Measurements from ENCODE around the gene YIF1A. TPM values are rescaled to one million over a fixed set of nuclear protein-coding genes. Genes with fewer than 3 reads are reported as not detected.
"Not testable (repeated sequence)": the region's sequence is repeated elsewhere in the genome, so short reads cannot be mapped to it uniquely, and the experiment has no call there.

YIF1A gene
- total RNA-seq, 1 donor: 75.7 TPM

- DNase-seq (ENCODE audit: low read depth in 2 of 3, low spot score in 2 of 3): no peak
Measured at GRCh38 chr11:66258473-66258893, 30.5 kb downstream of the YIF1A start.

- DNase-seq (ENCODE audit: low read depth in 2 of 3, low spot score in 2 of 3): not testable (repeated sequence)
Measured at GRCh38 chr11:66253081-66253480, 35.9 kb downstream of the YIF1A start.

DNA sequence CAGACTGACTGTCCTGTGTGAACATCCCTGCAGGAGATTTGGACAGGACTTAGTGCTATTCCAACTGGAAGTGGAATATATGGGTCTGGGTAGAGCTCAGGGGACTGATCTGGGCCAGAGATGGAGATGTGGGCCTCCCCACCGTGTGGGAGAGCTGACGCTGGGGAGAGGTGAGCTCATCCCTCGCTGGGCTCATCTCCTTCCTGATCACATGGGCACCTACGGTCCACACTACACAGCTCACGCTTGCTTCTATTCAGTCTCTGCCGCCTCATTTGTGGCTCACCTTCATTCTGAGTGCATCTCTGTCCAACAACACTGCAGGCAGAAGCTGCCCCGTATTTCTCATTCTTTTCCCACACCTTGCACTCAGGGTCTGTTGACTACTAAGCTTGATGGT is 37.1 kb downstream of the YIF1A start:
- no peak for DNase-seq (ENCODE audit: low read depth in 2 of 3, low spot score in 2 of 3)

DNA sequence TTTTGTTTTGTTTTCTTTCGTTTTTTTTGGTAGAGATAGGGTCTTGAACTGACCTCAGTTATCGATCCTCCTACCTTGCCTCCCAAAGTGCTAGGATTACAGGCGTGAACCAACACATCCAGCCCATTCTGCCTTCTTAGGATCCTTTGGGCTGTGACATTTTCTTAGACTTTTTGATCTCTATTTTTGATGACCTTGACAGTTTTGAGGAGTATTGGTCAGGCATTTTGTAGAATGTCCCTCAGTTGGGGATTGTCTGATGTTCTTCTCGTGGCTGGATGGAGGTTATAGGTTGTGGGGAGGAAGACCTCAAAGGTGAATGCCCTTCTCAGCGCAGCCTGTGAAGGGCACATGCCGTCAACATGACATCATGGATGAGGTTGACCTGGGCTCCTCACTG is 40.0 kb downstream of the YIF1A start:
- DNase-seq (ENCODE audit: low read depth in 2 of 3, low spot score in 2 of 3): no peak

DNA sequence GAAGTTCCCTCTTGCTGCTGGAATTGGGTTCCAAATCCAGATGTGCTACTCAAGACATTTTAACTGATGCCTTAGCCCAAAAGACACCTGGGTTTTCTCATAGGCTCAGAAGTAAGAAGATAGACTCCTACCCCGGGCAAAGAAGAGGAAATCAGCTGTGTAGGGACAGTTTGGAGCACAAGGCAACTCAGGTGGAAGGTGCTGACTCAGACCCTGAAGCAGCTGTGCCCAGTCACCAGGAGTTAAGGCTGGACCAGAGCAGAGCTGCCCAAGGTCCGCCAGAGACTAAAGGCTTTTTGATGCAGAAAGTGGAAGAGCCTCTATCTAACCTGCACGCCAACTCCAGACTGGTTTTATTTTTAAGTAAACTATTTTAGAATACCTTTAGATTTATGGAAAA is 41.1 kb downstream of the YIF1A start:
- DNase-seq (ENCODE audit: low read depth in 2 of 3, low spot score in 2 of 3): no peak

DNA sequence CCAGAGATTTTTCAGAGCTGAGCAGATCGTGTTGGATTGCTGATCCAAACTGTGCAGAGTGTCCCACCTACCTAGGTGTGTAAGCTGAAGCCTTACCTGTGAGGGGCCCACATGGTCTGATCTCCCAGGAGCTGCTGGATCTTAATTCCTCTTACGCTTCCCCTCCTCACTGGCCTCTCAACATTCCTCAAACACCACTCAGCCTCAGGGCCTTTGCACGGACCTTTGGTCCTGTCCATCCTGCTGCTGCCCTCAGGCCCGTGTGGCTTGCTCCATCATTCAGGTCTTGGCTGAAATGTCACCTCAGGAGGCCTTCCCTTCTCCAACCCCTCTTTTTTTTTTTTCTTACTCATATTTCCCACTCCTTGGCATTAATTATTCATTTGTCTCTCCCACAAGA is 41.6 kb downstream of the YIF1A start:
- DNase-seq (ENCODE audit: low read depth in 2 of 3, low spot score in 2 of 3): no peak

DNA sequence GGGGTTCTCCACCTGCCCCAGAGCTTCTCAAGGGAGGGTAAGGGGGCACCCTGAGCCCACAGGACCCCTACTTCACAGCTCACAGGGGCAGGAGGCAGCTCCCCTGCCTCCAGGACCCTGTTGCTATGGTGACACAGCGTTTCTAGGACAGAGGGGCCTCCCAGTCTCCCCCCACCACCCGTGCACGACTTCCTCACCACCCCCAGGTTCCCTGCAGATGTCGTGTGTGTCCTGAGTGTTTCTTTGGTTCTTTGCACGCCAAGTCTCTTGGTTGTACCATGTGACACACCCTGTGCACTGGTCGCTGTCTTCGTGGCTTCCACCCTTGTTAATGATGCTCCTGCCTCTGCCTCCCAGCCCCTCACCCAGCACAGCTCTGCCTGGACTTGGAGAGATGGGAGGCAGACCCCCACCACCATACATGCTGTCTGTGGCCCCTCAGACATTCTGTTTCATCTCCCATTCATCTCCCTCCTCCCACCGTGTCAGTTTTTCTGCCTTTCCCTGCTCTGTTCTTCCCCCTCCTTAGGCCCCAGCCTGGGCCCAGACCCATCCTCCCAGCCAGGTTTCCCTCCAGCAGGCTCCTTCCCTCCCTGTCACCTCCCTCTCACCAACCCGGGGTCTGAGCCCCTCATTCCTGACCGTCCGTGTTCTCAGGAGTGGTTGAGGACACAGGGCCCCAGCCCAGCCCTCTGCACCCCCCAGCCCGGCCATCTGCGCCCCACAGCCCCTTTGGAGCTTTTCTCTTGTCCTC is 45.0 kb downstream of the YIF1A start:
- DNase-seq (ENCODE audit: low read depth in 2 of 3, low spot score in 2 of 3): no peak

DNA sequence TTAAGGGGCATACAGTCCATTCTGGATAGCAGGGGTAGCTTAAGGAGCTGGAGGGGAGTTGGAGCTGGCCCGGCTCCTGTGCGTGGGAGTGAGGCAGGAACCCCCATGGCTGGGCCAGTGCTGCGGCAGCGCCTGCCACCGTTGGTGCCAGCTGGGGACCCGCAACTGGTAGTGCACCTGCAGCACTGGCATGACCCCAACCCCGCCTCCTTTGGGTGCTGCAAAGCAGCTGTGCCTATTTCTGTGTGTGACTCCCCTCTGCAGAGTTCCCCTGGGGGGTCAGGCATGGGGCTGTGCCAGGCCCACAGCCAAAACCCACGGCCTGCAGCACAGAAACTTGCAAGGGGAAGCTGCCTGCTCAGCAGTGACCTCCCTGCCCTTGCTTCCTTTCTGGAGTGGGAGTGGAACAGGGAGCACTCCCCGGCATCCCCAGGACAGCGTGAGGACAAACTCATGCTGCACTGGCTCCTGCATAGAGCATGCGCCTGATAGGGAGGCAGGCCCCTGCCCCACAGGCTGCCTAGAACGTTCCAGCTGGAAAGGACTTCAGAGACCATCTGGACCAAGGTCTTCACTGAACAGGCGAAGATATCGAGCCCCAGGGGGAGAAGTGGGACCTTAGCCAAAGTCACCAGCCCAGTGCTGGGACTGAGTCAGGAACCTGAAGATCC is 46.7 kb downstream of the YIF1A start:
- DNase-seq (ENCODE audit: low read depth in 2 of 3, low spot score in 2 of 3): no peak

GRCh38 chr11:66240781-66241136 is 48.2 kb downstream of the YIF1A start:
- DNase-seq (ENCODE audit: low read depth in 2 of 3, low spot score in 2 of 3): no peak

DNA sequence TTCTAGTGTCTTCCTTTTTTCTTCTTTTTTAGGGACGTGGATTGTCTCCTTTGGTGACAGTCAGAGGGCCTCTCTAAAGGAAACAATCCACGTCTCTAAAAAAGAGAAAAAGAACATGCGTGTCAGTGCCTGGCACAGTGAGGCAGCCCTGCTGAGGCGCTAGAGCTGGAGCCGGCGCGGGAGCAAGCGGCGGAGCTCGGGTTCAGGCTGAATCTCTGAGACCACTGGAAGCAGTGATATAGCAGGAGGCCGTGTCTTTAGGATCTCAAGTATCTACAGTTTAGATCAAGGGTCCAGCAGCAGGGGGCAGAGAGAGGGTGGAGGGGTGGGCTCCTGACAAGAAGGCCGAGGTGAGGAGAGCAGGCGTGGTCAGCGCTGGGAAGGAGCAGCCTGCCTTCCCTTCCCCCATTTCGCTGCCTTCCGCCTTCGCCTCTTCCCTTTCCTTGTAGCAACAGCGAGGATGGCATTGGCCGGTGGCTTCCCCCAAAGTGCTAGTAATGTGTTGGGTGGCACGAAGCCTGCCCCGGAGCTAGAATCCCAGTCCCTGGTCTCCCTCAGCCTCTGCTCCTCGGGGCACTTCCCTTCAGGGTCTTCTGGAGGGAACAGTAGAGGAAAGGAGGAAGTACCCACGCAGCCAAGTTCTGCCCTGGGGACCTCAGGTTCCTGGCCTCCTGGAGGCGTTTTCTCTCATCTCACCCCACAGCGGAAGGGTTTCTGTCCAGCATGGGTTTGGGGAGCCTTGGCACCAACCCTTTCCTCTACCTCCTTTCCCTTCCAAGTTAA is 48.8 kb downstream of the YIF1A start:
- no peak for DNase-seq (ENCODE audit: low read depth in 2 of 3, low spot score in 2 of 3)

GRCh38 chr11:66239511-66239910 is 49.4 kb downstream of the YIF1A start:
- no peak for DNase-seq (ENCODE audit: low read depth in 2 of 3, low spot score in 2 of 3)

DNA sequence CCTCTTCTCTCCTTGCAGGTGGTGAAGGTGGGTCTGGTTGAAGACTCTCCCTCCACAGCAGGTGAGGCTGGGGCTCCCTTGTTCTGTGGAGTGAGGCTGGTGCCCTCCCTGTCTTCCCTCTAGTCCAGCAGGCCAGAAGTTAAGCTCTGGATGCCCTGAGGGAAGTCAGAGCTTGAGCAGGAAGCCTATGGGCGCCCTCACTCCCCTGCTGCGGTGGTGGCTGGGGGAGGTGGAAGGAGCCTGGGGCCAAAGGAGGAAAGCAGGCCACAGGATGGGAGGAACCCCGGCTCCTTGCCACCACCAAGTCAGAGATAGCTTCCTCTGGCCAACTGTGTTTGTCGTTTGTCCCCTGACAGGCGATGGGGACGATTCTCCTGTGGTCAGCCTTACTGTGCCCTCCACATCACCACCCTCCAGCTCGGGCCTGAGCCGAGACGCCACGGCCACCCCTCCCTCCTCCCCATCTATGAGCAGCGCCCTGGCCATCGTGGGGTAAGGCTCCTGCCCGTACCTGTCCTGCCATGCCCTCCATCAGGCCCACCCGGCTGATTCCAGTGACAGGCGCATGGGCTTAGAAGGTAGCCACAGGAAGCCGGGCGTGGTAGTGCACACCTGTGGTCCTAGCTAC is 50.0 kb downstream of the YIF1A start:
- DNase-seq (ENCODE audit: low read depth in 2 of 3, low spot score in 2 of 3): no peak

GRCh38 chr11:66237867-66238266 is 51.1 kb downstream of the YIF1A start:
- no peak for DNase-seq (ENCODE audit: low read depth in 2 of 3, low spot score in 2 of 3)

DNA sequence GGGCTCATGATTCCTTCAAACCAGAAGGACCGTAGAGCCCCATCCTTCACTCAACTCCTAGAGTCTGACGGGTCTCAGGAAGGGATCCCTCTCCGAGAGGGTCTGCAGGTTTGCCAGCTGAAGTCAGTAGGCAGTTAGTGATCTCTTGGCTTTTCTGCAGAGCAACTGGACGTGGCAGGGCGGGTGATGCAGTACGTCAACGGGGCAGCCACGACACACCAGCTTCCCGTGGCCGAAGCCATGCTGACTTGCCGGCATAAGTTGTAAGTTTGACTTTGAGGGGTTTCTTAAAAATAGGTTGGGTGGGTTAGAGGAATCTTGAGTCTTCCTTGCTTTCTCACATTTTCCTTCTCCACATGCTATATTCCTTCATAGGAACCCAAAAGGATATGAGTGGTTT is 53.8 kb downstream of the YIF1A start:
- DNase-seq (ENCODE audit: low read depth in 2 of 3, low spot score in 2 of 3): no peak

Other genes starting within 250 kb of the YIF1A start
- gene GAL3ST3, start 240.0 kb downstream of the YIF1A start, total RNA-seq: 3.2 TPM
- gene SF3B2, start 236.8 kb downstream of the YIF1A start, total RNA-seq: 197 TPM
- 75.9 TPM for gene PACS1, start 218.9 kb downstream of the YIF1A start, total RNA-seq
- 11.8 TPM for gene KLC2, start 31.4 kb downstream of the YIF1A start, total RNA-seq
- 103 TPM for gene RAB1B, start 20.5 kb downstream of the YIF1A start, total RNA-seq
- 2.7 TPM for gene CNIH2, start 11.0 kb downstream of the YIF1A start, total RNA-seq
- 0.27 TPM for gene TMEM151A, start 2.8 kb upstream of the YIF1A start, total RNA-seq
- 1.1 TPM for gene CD248, start 27.9 kb upstream of the YIF1A start, total RNA-seq
- 3.0 TPM for gene RIN1, start 47.3 kb upstream of the YIF1A start, total RNA-seq
- gene BRMS1, start 56.0 kb upstream of the YIF1A start, total RNA-seq: 42.0 TPM
- 12.7 TPM for gene B4GAT1, start 58.5 kb upstream of the YIF1A start, total RNA-seq
- 6.5 TPM for gene SLC29A2, start 82.6 kb upstream of the YIF1A start, total RNA-seq
- gene NPAS4, start 131.9 kb upstream of the YIF1A start, total RNA-seq: not detected
- 24.8 TPM for gene MRPL11, start 149.7 kb upstream of the YIF1A start, total RNA-seq
- 8.1 TPM for gene PELI3, start 177.8 kb upstream of the YIF1A start, total RNA-seq
- 44.2 TPM for gene DPP3, start 191.3 kb upstream of the YIF1A start, total RNA-seq
- 50.1 TPM for gene BBS1, start 221.5 kb upstream of the YIF1A start, total RNA-seq

Measured in hematopoietic multipotent progenitor cell (in vitro differentiated cells).